NT2/D1 (cell line): ENCODE results near the gene OLFML2B.

Source experiments
- DNase-seq: peaks from one replicate; pipeline ENCODE4 v3.0.0-alpha.2; 2011; ENCODE audit warnings: low read depth, low spot score
- H3K27me3 ChIP-seq: 2 replicates; pipeline ENCODE4 v1.6.0; 2011; ENCODE audit warnings: mild to moderate bottlenecking; ENCODE audit not compliant: insufficient read length, insufficient read depth
- H3K36me3 ChIP-seq: 2 replicates; pipeline ENCODE4 v1.6.1; 2011; ENCODE audit warnings: mild to moderate bottlenecking, low read length, mixed read lengths; ENCODE audit not compliant: insufficient read depth, insufficient read length
- H3K4me1 ChIP-seq: 2 replicates; pipeline ENCODE4 v1.5.1; 2011; ENCODE audit not compliant: insufficient read depth, insufficient read length
- H3K4me3 ChIP-seq: 2 replicates; pipeline ENCODE4 v1.5.1; 2011; ENCODE audit warnings: low read depth; ENCODE audit not compliant: insufficient read length
- H3K9ac ChIP-seq: 2 replicates; pipeline ENCODE4 v1.6.0; 2011; ENCODE audit warnings: low read depth; ENCODE audit not compliant: insufficient read length
- H3K9me3 ChIP-seq: 2 replicates; pipeline ENCODE4 v1.5.1; 2011; ENCODE audit warnings: mild to moderate bottlenecking, low read length; ENCODE audit not compliant: insufficient read depth
- SUZ12 ChIP-seq: IDR thresholded peaks from 2 replicates; pipeline ENCODE4 v1.6.1; 2011; ENCODE audit not compliant: insufficient read length, insufficient read depth; ENCODE audit errors: extremely low read depth
- YY1 ChIP-seq: IDR thresholded peaks from 2 replicates; pipeline ENCODE4 v1.6.1; 2011; ENCODE audit not compliant: insufficient read length, insufficient read depth
- ZNF274 ChIP-seq: IDR thresholded peaks from 2 replicates; pipeline ENCODE4 v1.6.1; 2011; ENCODE audit warnings: mild to moderate bottlenecking, low read depth, low read length

Gene OLFML2B

GRCh38 chr1:161952607-161953172 lies 71.0 kb downstream of the OLFML2B start:
- Histone ChIP-seq H3K4me3 (no peak overlapping the region), H3K27me3 (no peaks in the 10 kb centered on the region), H3K4me1 (no peaks in the 10 kb centered on the region), H3K36me3 (no peaks in the 10 kb centered on the region), H3K9me3 (no peaks in the 10 kb centered on the region), H3K9ac (no peak overlapping the region)
- DNase-seq = no peak
- TF ChIP-seq ZNF274 (no peak), SUZ12 (no peak), YY1 (no peak)

DNA sequence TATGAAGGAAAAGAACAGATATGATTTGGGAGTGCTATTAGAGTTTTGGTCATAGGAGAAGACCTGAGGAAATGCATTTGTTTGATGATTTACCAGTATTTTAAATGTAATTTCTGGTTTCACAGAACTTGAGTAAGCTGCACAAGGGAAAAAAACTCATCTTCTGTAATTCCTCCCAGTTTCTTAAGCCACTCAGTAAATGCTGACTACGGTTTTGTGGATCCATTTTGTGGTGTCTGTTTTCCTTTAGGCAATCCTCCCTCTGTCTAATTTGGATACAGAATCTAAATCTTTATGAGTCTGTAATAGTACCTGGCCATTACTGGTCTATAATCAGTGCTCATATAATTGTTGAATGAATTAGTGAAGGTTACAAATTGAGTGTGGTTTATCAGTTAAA lies 72.0 kb downstream of the OLFML2B start:
- DNase-seq = no peak
- Histone ChIP-seq H3K36me3 (no peaks in the 10 kb centered on the region), H3K9me3 (no peaks in the 10 kb centered on the region), H3K4me1 (no peaks in the 10 kb centered on the region), H3K27me3 (no peaks in the 10 kb centered on the region), H3K4me3 (no peak overlapping the region), H3K9ac (no peak overlapping the region)
- TF ChIP-seq YY1 (no peak), SUZ12 (no peak), ZNF274 (no peak)

- Histone ChIP-seq H3K9me3 (no peaks in the 10 kb centered on the region), H3K9ac (no peak overlapping the region), H3K4me3 (no peak overlapping the region), H3K27me3 (no peaks in the 10 kb centered on the region), H3K4me1 (no peaks in the 10 kb centered on the region), H3K36me3 (no peaks in the 10 kb centered on the region)
- no peak for DNase-seq
- no peak for TF ChIP-seq ZNF274
- no peak for TF ChIP-seq SUZ12
- no peak for TF ChIP-seq YY1
These were observed 73.3 kb downstream of the OLFML2B start for GRCh38 chr1:161950377-161950776.

- Histone ChIP-seq H3K27me3 (no peaks in the 10 kb centered on the region), H3K9ac (no peak overlapping the region), H3K4me3 (no peak overlapping the region), H3K36me3 (no peaks in the 10 kb centered on the region), H3K9me3 (no peaks in the 10 kb centered on the region), H3K4me1 (no peaks in the 10 kb centered on the region)
- TF ChIP-seq SUZ12 (no peak), YY1 (no peak), ZNF274 (no peak)
- no peak for DNase-seq
These were observed 74.1 kb downstream of the OLFML2B start for GRCh38 chr1:161949548-161949947.

GRCh38 chr1:161948435-161948834 lies 75.2 kb downstream of the OLFML2B start:
- DNase-seq = no peak
- Histone ChIP-seq H3K36me3 (no peaks in the 10 kb centered on the region), H3K9me3 (no peaks in the 10 kb centered on the region), H3K9ac (no peak overlapping the region), H3K27me3 (no peaks in the 10 kb centered on the region), H3K4me1 (no peaks in the 10 kb centered on the region), H3K4me3 (no peak overlapping the region)
- TF ChIP-seq YY1 (no peak), SUZ12 (no peak), ZNF274 (no peak)

GRCh38 chr1:161946071-161946987 lies 77.3 kb downstream of the OLFML2B start:
- Histone ChIP-seq H3K36me3 (no peaks in the 10 kb centered on the region), H3K27me3 (no peaks in the 10 kb centered on the region), H3K9me3 (no peaks in the 10 kb centered on the region), H3K9ac (no peak overlapping the region), H3K4me1 (no peaks in the 10 kb centered on the region), H3K4me3 (no peak overlapping the region)
- TF ChIP-seq ZNF274 = no peak
- TF ChIP-seq YY1 = no peak
- no peak for TF ChIP-seq SUZ12
- DNase-seq = no peak

DNA sequence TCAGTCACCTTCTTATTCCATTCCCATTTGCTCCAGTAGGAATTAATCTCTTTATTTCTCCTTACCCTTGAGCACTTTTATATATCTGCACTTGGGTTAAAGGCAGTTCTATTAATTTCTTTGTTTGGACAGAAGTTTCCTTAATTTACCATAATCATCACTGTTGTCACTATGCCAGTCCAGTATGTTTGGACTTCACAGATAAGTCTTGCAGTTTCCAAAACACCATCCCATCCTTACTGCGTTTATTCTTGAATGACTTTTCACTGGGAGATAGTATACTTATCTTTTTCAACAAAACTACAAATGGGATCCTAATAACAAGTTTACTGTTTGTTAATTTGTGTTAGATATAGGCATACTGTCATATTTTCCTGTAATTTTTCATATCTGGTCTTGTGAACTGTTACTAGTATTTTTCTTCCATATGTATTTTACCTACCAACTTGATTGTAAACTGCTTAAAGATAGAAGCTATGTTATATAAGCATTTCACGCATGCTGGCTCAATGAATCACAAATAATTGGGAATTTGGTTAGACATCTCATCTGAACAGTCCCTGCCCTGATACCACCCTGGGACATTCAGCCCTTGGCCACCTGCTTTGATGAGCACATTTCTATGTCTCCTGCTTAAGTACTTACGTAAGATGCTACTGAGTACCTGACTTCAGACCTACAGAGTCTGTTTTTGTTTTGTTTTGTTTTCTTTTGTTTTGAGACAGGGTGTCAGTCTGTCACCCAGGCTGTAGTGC lies 78.2 kb downstream of the OLFML2B start:
- Histone ChIP-seq H3K36me3 (no peaks in the 10 kb centered on the region), H3K27me3 (no peaks in the 10 kb centered on the region), H3K9me3 (no peaks in the 10 kb centered on the region), H3K9ac (no peak overlapping the region), H3K4me1 (no peaks in the 10 kb centered on the region), H3K4me3 (no peak overlapping the region)
- DNase-seq = no peak
- no peak for TF ChIP-seq YY1
- TF ChIP-seq SUZ12 = no peak
- no peak for TF ChIP-seq ZNF274
